MM.1S (cell line): ENCODE data around the gene SOST.

Experiments used
- CTCF ChIP-seq: fragments of 300-600 bp; sonication (generic); IDR thresholded peaks from 2 replicates; pipeline ENCODE4 v1.5.1; 2016; ENCODE audit warnings: antibody characterized with exemption, low read length, mixed read lengths
- EZH2phosphoT487 ChIP-seq: fragments of 300-600 bp; sonication (generic); IDR thresholded peaks from 2 replicates; pipeline ENCODE4 v1.6.1; 2018; ENCODE audit warnings: antibody characterized with exemption, low read length

GRCh38 chr17:43808076-43808475 is 49.5 kb upstream of the SOST start:
- no peak for TF ChIP-seq CTCF
- TF ChIP-seq EZH2phosphoT487, result no peak
